ENCODE results near the gene RAF1.
"Not testable (repeated sequence)": the region's sequence is repeated elsewhere in the genome, so short reads cannot be mapped to it uniquely, and the experiment has no call there.

RAF1 gene

GRCh38 chr3:12633108-12633507 is 30.8 kb downstream of the RAF1 start:
- DNase-seq = no peak

- no peak for DNase-seq
Measured at GRCh38 chr3:12632523-12632922, 31.4 kb downstream of the RAF1 start.

GRCh38 chr3:12630843-12631242 is 33.1 kb downstream of the RAF1 start:
- not testable (repeated sequence) for DNase-seq

- peak; percentile 2 for DNase-seq
Measured at GRCh38 chr3:12630292-12630691, 33.6 kb downstream of the RAF1 start.

GRCh38 chr3:12629560-12629959 is 34.4 kb downstream of the RAF1 start:
- peak; percentile 16 for DNase-seq

GRCh38 chr3:12628813-12629212 is 35.1 kb downstream of the RAF1 start:
- DNase-seq = no peak

GRCh38 chr3:12627370-12627769 is 36.5 kb downstream of the RAF1 start:
- DNase-seq = no peak

- DNase-seq = not testable (repeated sequence)
Measured at GRCh38 chr3:12624964-12625363, 39.0 kb downstream of the RAF1 start.

- no peak for DNase-seq
Measured at GRCh38 chr3:12624056-12624455, 39.9 kb downstream of the RAF1 start.

GRCh38 chr3:12622335-12622734 is 41.6 kb downstream of the RAF1 start:
- DNase-seq = no peak

GRCh38 chr3:12620729-12621128 is 43.2 kb downstream of the RAF1 start:
- DNase-seq = no peak

- DNase-seq = no peak
Measured at GRCh38 chr3:12620305-12620704, 43.6 kb downstream of the RAF1 start.

GRCh38 chr3:12618426-12618825 is 45.5 kb downstream of the RAF1 start:
- DNase-seq = no peak

- no peak for DNase-seq
Measured at GRCh38 chr3:12615266-12615665, 48.7 kb downstream of the RAF1 start.

- DNase-seq = no peak
Measured at GRCh38 chr3:12613250-12613649, 50.7 kb downstream of the RAF1 start.

GRCh38 chr3:12612514-12613226 is 51.2 kb downstream of the RAF1 start:
- DNase-seq = no peak

GRCh38 chr3:12611117-12611516 is 52.8 kb downstream of the RAF1 start:
- DNase-seq = no peak

GRCh38 chr3:12608376-12608775 is 55.5 kb downstream of the RAF1 start:
- DNase-seq = no peak

GRCh38 chr3:12603969-12604368 is 59.9 kb downstream of the RAF1 start:
- DNase-seq = no peak

- DNase-seq = no peak
Measured at GRCh38 chr3:12601072-12601471, 62.8 kb downstream of the RAF1 start.

- DNase-seq = no peak
Measured at GRCh38 chr3:12598890-12599289, 65.0 kb downstream of the RAF1 start.

GRCh38 chr3:12593473-12593872 is 70.4 kb downstream of the RAF1 start:
- DNase-seq = no peak

GRCh38 chr3:12591997-12592715 is 71.8 kb downstream of the RAF1 start:
- no peak for DNase-seq

GRCh38 chr3:12591456-12591855 is 72.5 kb downstream of the RAF1 start:
- DNase-seq = no peak

- no peak for DNase-seq
Measured at GRCh38 chr3:12590096-12590495, 73.8 kb downstream of the RAF1 start.

Data from NCI-H82 (cell line).